ENCODE data around the gene TSSC4.
A peak's percentile ranks its signal among the peaks of the same experiment; 100 is the strongest.

Gene TSSC4

DNA sequence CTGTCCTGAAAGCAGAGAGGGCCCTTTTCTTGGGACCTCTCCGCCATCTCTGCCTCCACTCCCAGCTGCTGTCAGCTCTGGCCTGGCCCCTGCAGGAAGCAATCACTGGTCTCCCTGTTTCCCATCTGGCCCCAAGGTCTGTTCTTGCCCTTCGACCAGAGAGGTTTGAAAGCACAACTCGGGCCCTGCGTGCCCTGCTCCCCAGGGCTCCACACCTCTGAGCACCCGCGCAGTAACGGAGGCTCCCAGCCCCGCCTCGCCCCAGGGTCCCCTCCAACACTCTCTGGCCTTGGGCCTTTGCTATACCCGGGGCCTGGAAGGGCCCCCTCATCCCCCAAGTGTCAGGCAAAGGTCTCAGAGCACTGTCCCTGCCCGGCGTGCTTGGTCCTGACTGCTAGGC is 31.2 kb upstream of the TSSC4 start:
- no peak for DNase-seq (ENCODE audit: low spot score)

DNA sequence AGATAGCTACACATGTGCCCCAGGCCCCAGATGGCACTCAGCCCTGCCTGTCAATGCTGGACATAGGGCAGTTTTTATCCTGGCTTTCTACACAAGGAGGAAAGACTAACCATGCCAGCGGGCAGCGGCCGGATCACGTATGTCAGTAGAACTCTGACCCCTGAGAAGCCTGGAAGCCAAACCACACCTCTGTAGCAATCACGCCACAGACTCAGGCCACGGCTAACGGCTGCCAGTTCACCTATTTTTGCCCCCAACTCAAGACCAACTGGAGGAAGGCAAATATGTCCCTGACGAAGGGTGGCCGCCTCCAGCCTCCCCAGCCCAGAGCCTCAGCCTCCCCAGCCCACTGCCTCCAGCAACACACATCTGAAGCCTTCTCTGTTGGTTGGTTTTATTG is 30.7 kb upstream of the TSSC4 start:
- DNase-seq (ENCODE audit: low spot score) = no peak

DNA sequence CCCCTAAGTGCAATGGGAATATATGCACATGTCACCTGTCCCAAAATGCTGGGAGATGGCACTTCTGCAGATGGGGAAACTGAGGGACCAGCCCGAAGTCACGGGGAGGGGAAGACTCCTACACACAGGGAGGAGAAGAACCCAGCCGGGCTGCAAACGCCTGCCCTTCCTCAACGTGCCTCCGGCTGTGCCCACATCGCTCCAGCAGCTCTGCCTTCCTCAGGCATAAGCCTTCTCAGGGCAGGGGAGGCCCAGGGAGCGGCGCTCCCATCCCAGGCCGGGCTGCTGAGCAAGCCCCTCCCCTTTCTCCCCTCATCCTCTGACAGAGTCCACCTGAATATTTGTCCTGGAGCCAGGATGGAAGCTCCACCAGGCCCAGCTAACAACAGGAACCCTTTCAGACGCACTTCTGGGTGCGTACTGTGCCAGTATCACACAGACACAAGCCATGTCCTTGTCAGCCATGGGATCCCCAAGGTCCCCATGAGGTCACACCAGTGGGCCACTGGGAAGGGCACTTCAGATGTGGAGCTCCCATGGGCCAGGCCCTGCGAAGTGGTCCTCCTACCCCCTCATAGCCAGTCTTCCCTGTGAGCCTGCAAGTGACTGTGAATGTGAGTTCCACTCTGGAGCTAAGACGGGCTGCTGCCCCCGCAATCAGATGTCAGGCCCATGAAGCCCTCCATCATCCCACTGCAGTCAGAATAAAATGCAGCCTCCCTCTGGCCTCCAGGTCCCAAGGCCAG is 25.9 kb upstream of the TSSC4 start:
- DNase-seq (ENCODE audit: low spot score) = no peak

DNA sequence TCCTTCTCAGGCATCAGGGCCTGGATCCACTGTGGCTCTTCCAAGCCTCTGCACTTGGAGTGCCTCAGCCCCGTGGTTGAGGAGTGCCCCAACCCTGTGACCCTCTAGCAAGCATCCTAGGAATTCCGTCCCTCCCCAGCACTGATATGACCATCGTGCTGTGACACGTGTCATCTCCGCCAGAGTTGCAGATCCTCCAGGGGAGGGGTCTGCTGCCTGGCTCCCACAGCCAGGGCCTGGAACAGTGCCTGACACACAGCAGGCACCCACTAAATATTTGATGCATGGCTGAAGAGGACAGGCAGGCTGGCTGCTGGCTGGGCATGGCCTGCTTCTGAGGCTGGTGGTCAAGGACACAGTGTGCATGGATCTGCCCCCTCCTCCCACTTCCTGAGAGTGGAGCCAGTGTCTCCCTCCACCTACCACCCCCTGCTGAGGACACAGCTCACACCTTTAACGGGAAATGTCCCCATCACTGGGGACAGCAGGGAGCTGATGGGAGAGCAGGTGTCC is 25.2 kb upstream of the TSSC4 start:
- no peak for DNase-seq (ENCODE audit: low spot score)

DNA sequence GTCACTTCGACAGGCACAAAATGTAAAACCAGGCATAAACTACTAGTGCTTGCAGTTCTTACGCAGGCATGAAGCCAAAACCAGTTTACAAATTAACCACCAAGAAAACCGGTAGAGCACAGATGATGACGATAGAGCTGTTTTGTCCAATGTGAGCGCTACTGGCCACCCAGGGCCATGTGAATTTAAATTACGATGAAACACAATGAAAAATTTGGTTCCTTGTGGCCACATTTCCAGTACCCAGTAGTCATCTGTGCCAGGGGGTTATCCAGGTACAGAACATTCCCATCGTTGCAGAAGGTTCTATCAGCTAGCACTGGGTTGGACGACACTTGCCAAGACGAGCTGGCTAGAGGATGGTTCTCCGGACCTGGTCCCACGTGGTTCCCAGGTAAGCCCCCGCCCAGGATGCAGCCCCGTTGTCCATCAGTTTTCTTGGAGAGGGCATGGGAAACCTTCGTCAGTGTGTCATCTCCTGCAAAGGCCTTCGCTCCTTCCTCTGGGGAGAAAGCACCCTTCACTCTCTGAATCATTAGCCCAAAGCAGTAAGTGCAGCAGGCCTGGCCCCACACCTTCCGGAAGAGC is 24.5 kb upstream of the TSSC4 start:
- DNase-seq (ENCODE audit: low spot score) = no peak

DNA sequence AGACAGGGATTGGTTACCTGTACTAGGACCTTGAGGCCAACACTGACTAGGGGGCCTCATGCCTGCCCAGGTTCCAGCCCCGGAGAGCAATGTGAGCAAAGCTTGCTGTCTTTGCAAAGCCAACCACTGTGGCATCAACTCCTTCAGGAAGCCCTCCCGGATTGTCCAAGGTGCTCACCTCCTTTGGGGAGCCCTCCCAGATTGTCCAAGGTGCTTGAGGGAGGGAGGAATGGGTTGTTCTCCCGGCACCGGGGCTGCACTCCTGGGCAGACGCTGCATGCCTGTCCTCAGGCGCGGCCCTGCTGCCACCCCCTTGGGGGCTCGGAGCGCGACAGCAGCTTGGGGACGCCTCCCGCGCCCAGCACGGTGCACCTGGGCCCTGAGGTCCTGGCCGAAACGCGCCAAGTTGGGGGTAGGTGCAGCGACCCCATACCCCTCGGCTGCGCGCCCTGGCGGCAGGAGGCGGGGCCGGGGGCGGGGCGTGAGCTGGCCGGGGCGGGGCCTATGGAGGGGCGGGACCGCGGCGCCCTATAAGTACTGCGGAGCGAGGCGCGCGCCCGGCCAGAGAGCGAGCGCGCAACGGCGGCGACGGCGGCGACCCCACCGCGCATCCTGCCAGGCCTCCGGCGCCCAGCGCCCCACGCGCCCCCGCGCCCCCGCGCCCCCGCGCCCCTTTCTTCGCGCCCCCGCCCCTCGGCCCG is 23.6 kb upstream of the TSSC4 start, which contains the start of gene CD81:
CD81 (plus strand) TSS at position 560 of the 701 bp plus-strand sequence. CDS start 240 bp downstream, outside the sequence.
- peak; percentile 83 for DNase-seq (ENCODE audit: low spot score)

DNA sequence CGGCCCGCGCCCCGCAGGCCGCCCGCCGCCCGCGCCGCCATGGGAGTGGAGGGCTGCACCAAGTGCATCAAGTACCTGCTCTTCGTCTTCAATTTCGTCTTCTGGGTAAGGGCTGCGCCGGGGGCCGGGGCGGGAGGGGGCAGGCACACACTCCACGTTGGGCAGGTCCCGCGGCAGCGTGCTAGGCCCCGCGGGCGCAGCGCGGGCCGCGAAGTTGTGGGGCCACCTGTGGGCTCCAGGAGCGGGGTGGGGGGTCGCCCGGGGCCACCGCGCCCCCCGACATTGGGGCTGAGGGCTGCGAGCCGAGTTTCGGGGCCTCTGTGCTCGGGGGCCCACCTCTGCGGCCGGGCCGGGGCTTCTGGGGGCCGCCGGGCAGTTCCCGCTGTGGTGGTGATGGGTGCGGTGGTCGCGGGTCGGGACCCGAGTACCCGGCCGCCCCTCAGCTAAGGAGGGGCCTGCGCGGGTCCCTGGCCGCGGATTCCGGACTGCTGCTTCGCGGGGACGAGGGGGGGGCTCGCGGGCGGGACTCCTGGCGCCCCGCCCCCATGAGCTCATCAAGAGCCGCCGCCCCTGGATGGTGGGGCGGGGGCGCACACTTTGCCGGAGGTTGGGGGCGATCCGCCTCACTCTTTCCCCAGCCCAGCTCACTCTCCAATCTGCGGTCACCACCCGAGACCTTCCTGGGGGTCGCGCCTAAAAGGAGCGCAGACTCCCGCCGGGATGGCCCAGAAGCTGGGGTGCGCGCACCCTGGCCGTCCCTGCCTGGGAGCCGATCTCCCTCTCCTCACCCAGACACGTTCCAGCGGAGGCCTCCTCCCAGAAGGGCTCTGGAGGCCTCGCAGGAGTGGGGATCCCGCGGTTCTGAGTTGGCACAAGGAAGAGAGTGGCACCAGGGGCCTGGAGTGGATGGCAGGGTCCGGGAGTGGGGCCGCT is 22.8 kb upstream of the TSSC4 start:
- peak; percentile 89 for DNase-seq (ENCODE audit: low spot score)

DNA sequence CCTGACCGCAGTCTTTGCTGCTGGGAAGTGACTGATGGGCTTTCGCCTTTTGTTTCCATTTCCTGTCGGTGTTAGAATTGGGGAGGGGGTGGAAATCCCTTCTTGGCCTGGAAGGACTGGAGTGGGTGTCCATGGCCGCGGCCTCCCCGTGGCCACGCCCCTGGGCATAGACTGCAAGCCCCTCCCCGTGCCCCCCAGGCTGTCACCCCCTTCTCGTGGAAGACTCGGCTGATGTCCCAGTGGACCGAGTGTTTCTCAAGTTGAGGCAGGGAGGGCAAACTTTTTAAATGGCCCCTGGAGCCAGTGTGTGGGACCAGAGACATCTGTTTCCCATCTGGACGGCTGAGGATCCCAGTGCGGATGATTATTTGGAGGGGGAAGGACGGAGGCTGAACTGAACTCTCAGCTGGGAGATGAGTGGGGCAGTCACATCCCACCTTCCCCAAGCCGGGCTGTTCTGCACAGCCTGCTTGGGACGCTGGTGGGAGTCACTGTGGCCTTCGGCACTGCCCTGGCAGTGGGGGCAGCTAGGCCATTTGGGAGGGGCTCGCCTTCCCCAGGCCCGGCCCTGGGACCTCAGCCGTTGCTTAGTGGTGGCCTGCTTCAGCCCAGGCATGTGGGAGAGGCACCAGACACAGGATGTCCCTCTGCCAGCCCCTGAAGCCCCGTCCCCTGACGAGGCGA is 21.9 kb upstream of the TSSC4 start:
- DNase-seq (ENCODE audit: low spot score) = no peak

DNA sequence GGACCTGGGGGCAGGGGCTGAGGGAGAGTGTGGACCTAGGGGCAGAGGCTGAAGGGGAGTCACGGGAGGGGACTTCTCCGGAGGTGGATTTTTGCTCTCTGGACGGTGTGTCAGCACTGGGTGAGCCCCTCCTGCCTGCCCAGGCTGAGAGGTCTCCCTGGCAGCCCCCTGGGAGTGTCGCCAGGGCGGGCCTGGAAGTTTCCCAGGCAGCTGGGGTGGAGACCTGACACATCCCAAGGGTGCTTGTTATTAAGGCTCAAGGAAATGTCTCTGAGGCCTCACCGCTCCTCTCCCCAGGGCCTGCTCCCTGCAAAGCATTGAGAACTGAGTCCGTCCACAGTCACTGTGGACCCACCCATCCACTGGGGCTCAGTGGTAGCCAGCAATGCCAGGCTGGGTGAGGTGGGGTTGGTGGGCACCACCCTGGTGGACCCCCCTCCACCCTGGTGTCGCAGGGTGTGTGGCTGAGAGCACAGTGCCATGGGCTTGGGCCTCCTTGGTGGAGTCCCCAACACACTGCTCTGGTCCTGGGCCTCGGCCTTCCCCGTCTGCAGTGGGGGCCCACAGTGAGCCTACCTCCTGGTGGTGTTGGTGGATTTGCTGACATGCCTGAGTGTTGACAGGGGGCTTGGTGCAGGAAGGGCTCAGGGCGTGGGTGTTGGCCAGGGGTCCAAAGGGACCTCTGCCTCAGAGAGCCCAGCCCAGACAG is 20.9 kb upstream of the TSSC4 start:
- DNase-seq (ENCODE audit: low spot score) = no peak

DNA sequence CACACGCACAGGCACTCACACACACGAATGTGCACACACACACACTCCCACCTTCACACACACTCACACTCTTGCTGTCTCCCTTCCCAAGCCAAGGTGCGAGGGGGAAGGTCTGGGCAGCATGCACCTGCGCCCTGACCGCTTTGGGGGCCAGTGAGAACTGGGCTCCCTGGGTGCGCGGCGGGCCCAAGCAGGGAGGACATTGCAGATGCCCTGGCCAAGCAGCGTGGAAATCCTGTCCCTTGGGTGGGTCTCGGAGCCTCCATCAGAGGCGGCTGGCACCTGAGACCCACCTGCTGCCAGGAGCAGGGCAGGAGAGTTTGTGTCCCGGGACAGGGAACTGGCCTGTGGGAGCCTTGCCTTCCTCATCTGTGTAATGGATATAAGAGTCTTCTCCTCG is 20.2 kb upstream of the TSSC4 start:
- no peak for DNase-seq (ENCODE audit: low spot score)

DNA sequence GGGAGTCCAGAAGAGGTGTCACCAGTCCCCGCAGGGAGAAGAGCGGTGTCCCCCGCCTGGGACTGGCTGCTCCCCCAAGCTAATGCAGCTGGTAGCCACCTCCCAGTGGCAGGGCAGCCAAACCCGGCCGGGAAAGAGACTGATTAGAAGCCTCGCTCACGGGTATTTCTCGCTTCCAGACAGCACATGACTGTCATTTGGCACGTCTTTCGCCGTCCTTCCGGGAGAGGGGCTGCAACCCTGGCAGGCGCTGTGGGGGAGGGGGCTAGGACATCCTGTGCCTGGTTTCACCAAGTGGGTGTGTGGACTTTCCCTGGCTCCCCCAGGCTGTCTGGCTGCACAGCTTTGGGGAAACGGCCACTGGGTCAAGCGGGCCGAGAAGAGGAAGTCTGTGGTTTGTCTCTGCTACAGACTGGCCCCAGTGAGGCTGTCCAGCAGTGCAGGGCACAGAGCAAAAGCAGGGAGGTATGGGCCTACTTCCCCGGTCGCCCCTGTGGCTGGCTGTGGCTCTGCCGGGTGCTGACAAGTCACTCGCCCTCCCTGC is 19.7 kb upstream of the TSSC4 start:
- no peak for DNase-seq (ENCODE audit: low spot score)

DNA sequence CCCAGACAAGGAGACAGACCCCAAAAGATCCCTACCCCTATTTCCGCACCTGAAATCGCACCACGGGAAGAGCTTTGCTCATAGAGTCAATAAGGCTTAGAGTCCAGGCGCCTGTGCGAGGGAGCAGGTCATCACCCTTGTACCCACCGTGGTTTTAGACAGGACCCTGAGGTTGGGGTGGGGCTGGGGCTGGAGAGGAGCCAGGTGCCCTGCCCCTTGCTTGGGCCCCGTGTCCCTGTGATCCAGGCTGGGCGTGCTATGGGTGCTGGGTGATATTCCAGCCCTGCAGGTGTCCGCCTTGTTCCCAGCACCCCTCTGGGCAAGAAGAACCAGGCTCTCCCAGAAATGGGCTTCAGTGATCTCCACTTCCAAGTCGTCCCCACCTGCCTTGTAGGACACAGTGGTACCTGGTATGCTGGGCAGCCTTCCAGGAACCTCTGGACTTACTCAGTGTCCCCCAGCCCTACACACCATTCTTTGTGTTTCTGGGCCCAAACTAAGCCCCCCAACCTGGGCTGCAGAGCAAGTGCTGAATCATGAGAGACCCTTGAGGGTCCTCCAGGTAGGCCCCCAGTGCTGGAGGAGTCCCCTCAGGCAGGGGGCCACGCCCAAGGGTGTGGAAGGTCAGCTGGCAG is 18.9 kb upstream of the TSSC4 start:
- no peak for DNase-seq (ENCODE audit: low spot score)

DNA sequence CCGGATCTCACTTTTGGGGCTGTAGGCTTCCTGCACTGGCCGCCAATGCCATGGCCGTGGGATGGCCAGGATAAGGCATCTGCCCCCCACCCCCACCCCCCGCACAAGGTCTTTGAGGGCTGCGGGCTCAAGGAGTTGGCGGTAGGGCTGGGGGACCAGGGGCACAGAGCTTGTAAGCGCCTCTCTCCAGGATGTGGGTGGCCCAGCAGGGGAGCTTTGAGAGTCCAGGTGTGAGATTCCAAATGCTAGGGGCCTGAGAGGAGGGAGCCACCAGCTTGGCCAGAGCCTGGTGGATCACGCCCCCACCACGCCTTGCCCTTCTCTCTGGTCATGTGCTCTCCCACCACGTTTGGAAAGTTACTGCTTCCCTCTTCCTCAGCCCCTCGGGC is 18.4 kb upstream of the TSSC4 start:
- no peak for DNase-seq (ENCODE audit: low spot score)

DNA sequence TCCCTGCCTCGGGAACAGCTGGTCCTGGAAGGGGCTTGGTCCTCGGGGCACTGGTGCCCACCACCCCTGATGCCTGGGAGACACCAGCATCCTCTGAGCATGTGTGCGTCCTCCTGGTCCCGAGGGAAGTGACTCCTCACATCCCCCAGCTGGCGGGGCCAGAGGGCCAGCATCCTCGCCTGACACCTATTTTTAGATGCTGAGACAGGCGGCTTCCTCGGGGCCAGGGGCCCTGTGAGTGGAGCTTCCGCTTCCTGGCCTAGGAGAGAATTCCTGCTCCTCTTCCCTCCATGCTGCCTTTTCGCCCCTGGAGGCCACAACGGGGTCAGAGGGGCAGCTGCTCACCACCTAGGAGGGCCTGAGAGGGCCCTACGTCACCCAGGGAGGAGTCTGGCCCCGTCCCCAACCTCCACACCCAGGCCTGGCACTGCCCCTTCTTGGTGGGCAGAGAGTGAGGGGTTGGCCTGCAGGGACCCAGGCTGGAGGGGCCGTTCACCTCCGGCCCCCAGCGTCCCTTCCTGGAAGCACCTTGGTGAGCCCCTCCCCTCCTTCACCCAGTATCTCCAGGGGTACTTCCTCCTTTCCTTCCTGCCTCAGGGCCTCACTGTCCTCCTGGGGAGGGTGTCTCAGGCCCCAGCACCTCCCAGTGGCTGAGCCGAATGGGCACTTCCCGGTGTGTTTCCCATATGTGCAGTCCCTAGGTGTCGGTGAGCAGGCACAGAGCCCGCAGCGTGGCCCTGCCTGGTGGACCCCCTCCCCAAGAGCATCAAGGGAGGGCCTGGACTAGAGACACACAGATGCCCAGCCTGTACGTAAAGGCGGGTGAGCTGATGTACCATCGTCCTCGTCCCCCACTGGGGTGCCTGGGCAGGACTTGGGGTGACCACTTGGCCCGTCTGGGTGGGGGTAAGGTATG is 17.4 kb upstream of the TSSC4 start:
- DNase-seq (ENCODE audit: low spot score) = no peak

DNA sequence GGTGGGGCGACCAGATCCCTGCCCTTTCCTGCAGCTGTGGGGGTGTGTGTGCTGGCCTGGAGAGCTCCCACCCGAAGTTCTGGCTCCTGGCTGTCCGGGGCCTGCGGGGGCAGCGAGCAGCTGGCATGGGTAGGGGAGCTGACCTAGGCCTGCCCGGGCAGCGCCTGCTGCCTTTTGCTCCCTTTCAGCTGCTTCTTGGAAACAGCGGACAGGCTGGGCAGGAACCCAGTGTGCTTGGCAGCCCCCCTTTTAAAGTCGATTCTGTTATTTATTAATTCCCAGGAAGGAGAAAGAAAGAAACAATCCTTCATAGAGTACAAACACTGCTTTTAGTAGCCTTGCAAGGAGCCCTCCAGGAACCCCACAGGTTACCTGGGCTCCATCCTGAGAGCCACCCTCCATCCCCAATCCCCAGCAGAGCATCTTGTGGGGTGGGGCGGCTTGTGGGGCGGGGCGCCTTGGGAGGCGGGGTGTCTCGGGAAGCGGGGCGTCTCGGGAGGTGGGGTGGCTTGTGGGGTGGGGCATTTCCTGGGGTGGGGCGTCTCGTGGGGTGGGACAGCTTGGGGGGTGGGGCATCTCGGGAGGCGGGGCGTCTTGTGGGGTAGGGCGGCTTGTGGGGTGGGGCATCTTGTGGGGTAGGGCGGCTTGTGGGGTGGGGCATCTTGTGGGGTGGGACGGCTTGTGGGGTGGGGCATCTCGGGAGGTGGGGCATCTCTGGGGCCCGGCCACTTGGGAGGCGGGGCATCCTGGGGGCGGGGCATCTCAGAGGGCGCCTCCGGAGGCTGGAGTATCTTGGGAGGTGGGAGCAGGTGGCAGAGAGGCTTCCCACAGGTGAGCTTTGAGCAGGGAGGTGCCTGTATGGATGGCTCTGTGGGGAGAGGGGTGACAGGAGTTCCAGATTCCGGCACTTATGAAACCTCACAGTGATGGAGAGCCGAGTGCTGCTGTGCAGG is 16.4 kb upstream of the TSSC4 start:
- no peak for DNase-seq (ENCODE audit: low spot score)

DNA sequence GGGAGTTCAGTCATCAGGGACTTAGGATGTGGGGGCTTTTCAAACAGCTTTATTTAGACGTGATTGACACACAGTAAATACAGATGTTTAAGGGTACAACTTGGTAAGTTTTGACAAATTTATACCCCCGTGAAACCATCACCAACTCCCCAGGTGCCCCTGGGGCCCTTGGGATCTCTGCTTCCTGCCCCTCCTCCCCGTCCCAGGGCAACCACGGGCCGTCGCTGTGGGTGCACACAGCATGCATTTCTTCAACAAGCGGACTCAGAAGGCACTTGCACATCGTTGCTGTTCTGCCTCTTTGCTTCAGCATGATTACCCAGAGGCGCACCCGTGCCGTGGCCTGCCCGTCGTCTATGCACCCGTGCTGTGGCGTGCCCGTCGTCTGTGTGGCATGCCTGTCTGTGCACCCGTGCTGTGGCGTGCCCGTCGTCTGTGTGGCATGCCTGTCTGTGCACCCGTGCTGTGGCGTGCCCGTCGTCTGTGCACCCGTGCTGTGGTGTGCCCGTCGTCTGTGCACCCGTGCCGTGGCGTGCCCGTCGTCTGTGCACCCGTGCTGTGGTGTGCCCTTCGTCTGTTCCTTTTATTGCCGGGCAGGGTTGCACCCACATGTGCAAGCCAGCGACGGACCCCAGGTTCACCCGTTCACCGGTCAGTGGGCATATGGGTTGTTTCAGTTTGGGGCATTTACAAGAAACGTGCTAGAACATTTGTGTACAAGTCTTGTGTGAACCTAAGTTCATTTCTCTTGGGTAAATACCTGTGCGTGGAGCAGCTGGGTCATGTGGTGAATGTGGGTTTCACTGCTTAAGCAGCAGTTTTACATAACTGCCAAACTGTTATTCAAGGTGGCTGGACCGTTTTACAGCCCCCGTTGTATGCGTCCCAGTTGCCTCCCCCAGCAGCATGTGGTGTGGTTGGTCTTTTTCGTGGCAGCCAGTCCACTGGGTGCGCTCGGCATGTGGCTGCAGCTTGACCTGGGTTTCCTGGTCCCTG is 15.1 kb upstream of the TSSC4 start:
- no peak for DNase-seq (ENCODE audit: low spot score)
